PFSK-1 (cell line): Measurements from ENCODE around the gene OR8D4.

Source experiments
- POLR2AphosphoS5 ChIP-seq: IDR thresholded peaks from 2 replicates; pipeline ENCODE4 v1.6.1; 2012; ENCODE audit warnings: low read depth, mild to moderate bottlenecking, control low read depth, low read length, moderate library complexity
- REST ChIP-seq, 2 experiments: IDR thresholded peaks; 2 replicates each; pipeline versions ENCODE4 v1.6.1 to v1.8.0; 2011 to 2012; ENCODE audit warnings: low read depth in 2 of 2, low read length in 2 of 2, control low read depth in 1 of 2, inconsistent platforms in 1 of 2, mild to moderate bottlenecking in 1 of 2, moderate library complexity in 1 of 2; ENCODE audit not compliant: insufficient read depth in 1 of 2
- SIN3A ChIP-seq: IDR thresholded peaks from 2 replicates; pipeline ENCODE4 v1.6.1; 2012; ENCODE audit warnings: mild to moderate bottlenecking, low read length, moderate library complexity, borderline replicate concordance; ENCODE audit not compliant: insufficient read depth
- TAF1 ChIP-seq: IDR thresholded peaks from 2 replicates; pipeline ENCODE4 v1.6.1; 2012; ENCODE audit warnings: low read length, control low read depth, borderline replicate concordance; ENCODE audit not compliant: insufficient read depth

DNA sequence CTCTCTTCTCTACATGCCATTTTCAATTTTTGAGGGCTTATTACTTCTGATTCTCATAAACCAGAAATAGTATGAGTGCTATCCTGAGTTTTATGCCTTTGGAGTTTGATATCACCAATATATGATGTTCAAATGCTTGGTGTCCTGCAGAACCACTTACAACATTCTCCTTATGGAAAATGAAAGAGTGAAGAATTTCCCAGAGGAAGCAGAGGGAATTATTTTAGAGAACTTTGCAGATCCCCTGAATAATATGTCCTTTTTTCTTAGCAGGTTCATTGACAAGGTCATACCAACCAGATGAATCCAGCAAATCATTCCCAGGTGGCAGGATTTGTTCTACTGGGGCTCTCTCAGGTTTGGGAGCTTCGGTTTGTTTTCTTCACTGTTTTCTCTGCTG, 37.4 kb downstream of the OR8D4 start, which contains the start of gene OR4D5:
- no peak for TF ChIP-seq POLR2AphosphoS5
- TF ChIP-seq REST (IDR thresholded peaks at IDR 0.05; ENCODE audit: insufficient read depth in 1 of 2, low read depth in 2 of 2, low read length in 2 of 2) = no peak
- no peak for TF ChIP-seq TAF1
- TF ChIP-seq SIN3A = no peak
